HL-60 (cell line): ENCODE data around the gene ZNF460.

ENCODE experiments used
- CTCF ChIP-seq: IDR thresholded peaks from one replicate; pipeline ENCODE4 v1.5.1; 2011; ENCODE audit warnings: low read length, control low read depth, inconsistent platforms; ENCODE audit not compliant: insufficient read depth
- GABPA ChIP-seq: IDR thresholded peaks from 2 replicates; pipeline ENCODE4 v1.6.1; 2012; ENCODE audit warnings: low read depth
- POLR2AphosphoS5 ChIP-seq: IDR thresholded peaks from 2 replicates; pipeline ENCODE4 v1.6.1; 2012; ENCODE audit warnings: low read depth
- SPI1 ChIP-seq: IDR thresholded peaks from 2 replicates; pipeline ENCODE4 v1.6.1; 2012; ENCODE audit warnings: low read depth, mild to moderate bottlenecking, borderline replicate concordance
- TF ChIP-seq, protein P1 (sequence below): IDR thresholded peaks from 2 replicates; pipeline ENCODE4 v1.6.1; 2012; ENCODE audit warnings: low read depth; ENCODE audit not compliant: insufficient replicate concordance

DNA sequence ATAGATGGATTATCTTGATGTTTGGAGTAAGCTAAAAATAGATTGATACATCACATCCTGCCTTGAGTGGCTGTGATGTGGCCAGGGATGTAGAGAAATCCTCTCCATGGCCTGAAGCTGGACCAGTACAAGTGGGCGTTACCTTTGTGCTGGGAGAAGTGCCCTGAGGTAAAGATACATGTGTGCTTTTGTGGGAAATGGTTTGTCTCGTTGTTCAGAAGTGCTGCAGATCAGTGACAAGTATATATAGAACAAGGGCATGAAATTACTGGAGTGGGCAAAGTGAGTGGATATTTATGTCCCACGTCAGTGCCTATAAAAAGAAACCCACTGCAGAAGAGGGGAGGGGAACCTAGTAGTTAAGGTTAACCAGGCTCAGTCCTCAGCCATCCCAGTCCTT is 58.6 kb downstream of the ZNF460 start:
- TF ChIP-seq CTCF = no peak
- TF ChIP-seq POLR2AphosphoS5 = no peak
- TF ChIP-seq, protein P1, sequence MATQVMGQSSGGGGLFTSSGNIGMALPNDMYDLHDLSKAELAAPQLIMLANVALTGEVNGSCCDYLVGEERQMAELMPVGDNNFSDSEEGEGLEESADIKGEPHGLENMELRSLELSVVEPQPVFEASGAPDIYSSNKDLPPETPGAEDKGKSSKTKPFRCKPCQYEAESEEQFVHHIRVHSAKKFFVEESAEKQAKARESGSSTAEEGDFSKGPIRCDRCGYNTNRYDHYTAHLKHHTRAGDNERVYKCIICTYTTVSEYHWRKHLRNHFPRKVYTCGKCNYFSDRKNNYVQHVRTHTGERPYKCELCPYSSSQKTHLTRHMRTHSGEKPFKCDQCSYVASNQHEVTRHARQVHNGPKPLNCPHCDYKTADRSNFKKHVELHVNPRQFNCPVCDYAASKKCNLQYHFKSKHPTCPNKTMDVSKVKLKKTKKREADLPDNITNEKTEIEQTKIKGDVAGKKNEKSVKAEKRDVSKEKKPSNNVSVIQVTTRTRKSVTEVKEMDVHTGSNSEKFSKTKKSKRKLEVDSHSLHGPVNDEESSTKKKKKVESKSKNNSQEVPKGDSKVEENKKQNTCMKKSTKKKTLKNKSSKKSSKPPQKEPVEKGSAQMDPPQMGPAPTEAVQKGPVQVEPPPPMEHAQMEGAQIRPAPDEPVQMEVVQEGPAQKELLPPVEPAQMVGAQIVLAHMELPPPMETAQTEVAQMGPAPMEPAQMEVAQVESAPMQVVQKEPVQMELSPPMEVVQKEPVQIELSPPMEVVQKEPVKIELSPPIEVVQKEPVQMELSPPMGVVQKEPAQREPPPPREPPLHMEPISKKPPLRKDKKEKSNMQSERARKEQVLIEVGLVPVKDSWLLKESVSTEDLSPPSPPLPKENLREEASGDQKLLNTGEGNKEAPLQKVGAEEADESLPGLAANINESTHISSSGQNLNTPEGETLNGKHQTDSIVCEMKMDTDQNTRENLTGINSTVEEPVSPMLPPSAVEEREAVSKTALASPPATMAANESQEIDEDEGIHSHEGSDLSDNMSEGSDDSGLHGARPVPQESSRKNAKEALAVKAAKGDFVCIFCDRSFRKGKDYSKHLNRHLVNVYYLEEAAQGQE = no peak
- TF ChIP-seq GABPA = no peak
- TF ChIP-seq SPI1 = no peak
